ENCODE measurements around the gene ENO4.
A peak's percentile ranks its signal among the peaks of the same experiment; 100 is the strongest.

ENO4 gene

DNA sequence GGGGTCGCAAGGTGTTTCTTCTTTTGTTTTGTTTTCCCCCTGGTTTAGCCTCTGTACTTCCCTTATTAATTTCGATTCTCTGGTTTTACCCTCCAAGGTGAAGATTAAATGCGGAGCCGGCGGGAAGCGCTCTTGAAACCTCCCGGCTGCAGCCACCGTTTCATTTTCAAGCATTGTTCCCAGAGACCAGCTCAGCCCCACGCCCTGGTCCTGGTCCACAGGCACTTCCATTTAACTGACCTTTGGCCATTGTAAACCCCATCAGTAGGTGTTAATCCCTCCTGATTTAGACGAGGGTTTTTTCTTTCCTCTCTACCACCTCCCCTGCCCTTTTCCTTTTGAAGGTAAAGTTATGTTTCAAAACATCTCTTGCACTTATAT, 39.2 kb upstream of the ENO4 start:
- no peaks in the 10 kb centered on the region for H3K79me2 ChIP-seq
- H3K9me3 ChIP-seq (ENCODE audit: control insufficient read depth, low read length), result no peaks in the 10 kb centered on the region
- no peak overlapping the region for H3K27ac ChIP-seq
- peaks cover 12% of the 10 kb centered on the region for H3K4me1 ChIP-seq
- no peak overlapping the region for H3K4me2 ChIP-seq (ENCODE audit: low read length)
- peak overlapping the region; percentile 88 for H2AFZ ChIP-seq
- no peaks in the 10 kb centered on the region for H3K27me3 ChIP-seq (ENCODE audit: control insufficient read depth, insufficient read depth, low read length)
- no peak for TF ChIP-seq CTCF (IDR thresholded peaks at IDR 0.05)
- H3K4me3 ChIP-seq (ENCODE audit: low read depth, low read length), result no peak overlapping the region
- H3K9ac ChIP-seq, result no peak overlapping the region
- no peaks in the 10 kb centered on the region for H3K36me3 ChIP-seq (ENCODE audit: control insufficient read depth, insufficient read depth, low read length)

- Histone ChIP-seq H3K4me2 (ENCODE audit: low read length) (no peak overlapping the region), H3K4me1 (peaks cover 12% of the 10 kb centered on the region), H2AFZ (no peak overlapping the region), H3K9ac (no peak overlapping the region), H3K79me2 (no peaks in the 10 kb centered on the region), H3K4me3 (ENCODE audit: low read depth, low read length) (no peak overlapping the region), H3K27ac (no peak overlapping the region), H3K9me3 (ENCODE audit: control insufficient read depth, low read length) (no peaks in the 10 kb centered on the region), H3K27me3 (ENCODE audit: control insufficient read depth, insufficient read depth, low read length) (no peaks in the 10 kb centered on the region), H3K36me3 (ENCODE audit: control insufficient read depth, insufficient read depth, low read length) (no peaks in the 10 kb centered on the region)
- TF ChIP-seq CTCF (IDR thresholded peaks at IDR 0.05), result no peak
Measured at GRCh38 chr10:116810895-116811294, 38.4 kb upstream of the ENO4 start.

- Histone ChIP-seq H3K36me3 (ENCODE audit: control insufficient read depth, insufficient read depth, low read length) (no peaks in the 10 kb centered on the region), H3K4me1 (peaks cover 15% of the 10 kb centered on the region), H3K4me3 (ENCODE audit: low read depth, low read length) (no peak overlapping the region), H3K27ac (no peak overlapping the region), H3K9ac (no peak overlapping the region), H2AFZ (no peak overlapping the region), H3K9me3 (ENCODE audit: control insufficient read depth, low read length) (no peaks in the 10 kb centered on the region), H3K27me3 (ENCODE audit: control insufficient read depth, insufficient read depth, low read length) (no peaks in the 10 kb centered on the region), H3K79me2 (no peaks in the 10 kb centered on the region), H3K4me2 (ENCODE audit: low read length) (no peak overlapping the region)
- TF ChIP-seq CTCF (IDR thresholded peaks at IDR 0.05), result no peak
Measured at GRCh38 chr10:116811691-116812090, 37.6 kb upstream of the ENO4 start.

DNA sequence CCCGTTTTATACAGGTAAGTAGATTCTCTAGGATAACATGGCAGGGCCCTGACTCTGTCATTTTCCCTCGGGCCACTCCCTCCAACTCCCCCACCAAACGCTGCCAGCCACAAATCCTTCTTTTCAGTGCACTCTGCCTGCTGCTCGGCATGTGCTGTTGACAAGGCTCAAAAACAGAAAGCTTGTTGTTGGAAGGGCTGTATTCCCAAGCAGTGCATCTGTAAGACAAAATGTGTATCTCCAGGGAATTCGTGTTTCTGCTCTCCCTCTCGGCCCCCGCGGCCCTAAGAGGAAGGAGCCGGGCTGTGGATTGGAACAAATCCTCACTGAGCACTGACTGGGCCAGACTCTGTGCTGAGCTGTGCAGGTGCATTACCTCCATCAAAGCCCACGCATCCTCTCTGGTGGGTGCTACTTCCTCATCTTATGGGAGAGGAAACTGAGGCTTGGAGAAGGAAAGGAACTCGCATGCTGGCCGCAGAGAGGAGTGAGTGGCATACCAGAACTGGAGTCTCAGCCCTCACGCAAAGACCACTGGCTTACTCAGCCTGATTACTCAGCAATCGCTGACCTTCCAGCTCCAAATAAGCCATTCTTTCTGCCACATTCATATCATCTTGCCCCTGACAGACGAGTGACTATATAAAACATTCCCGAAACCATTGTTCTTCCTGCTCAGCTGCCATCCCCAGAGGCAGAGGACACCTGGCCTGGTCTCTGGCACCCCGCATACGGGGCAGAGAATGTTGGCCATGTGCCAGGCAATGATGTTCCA, 33.5 kb upstream of the ENO4 start:
- no peaks in the 10 kb centered on the region for H3K27me3 ChIP-seq (ENCODE audit: control insufficient read depth, insufficient read depth, low read length)
- H3K36me3 ChIP-seq (ENCODE audit: control insufficient read depth, insufficient read depth, low read length), result no peaks in the 10 kb centered on the region
- no peak overlapping the region for H3K9ac ChIP-seq
- no peak for TF ChIP-seq CTCF (IDR thresholded peaks at IDR 0.05)
- no peak overlapping the region for H3K4me3 ChIP-seq (ENCODE audit: low read depth, low read length)
- no peak overlapping the region for H2AFZ ChIP-seq
- H3K9me3 ChIP-seq (ENCODE audit: control insufficient read depth, low read length), result no peaks in the 10 kb centered on the region
- peaks cover 10% of the 10 kb centered on the region for H3K4me1 ChIP-seq
- H3K79me2 ChIP-seq, result no peaks in the 10 kb centered on the region
- H3K4me2 ChIP-seq (ENCODE audit: low read length), result no peak overlapping the region
- H3K27ac ChIP-seq, result no peak overlapping the region

DNA sequence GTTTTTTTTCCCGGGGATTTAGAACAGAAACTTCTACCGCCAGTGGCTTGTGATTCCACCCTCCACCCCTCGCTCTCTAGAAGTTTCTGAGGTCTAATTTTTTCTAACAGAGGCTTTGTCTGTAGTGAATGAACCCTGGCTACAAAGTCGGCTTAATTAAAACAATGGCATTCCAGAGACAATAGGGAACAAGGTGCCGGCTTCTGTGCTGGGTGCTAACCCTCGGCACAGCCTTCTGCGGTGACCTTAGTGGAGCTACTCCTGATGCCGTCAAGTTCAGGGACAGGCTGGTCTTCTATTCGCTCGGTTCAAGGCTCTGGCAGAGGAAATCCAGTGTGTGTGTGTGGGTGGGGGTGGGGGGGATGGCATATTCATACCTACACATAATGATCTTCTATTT, 32.1 kb upstream of the ENO4 start:
- Histone ChIP-seq H3K4me1 (peaks cover 10% of the 10 kb centered on the region), H3K4me2 (ENCODE audit: low read length) (no peak overlapping the region), H3K79me2 (peaks cover 4% of the 10 kb centered on the region), H3K9me3 (ENCODE audit: control insufficient read depth, low read length) (no peaks in the 10 kb centered on the region), H3K36me3 (ENCODE audit: control insufficient read depth, insufficient read depth, low read length) (no peaks in the 10 kb centered on the region), H3K27me3 (ENCODE audit: control insufficient read depth, insufficient read depth, low read length) (no peaks in the 10 kb centered on the region), H3K27ac (no peak overlapping the region), H3K4me3 (ENCODE audit: low read depth, low read length) (no peak overlapping the region), H2AFZ (no peak overlapping the region), H3K9ac (no peak overlapping the region)
- no peak for TF ChIP-seq CTCF (IDR thresholded peaks at IDR 0.05)

Measured in parathyroid adenoma (tissue), 2 donors.